HepG2 (cell line): ENCODE results near the gene MRRF. TPM values are rescaled to one million over a fixed set of nuclear protein-coding genes. Genes with fewer than 3 reads are reported as not detected.

Experiments used
- ATF7 ChIP-seq, 2 experiments: fragments of 450-650 bp in 1 of 2; sonication (generic) in 1 of 2; formaldehyde crosslinking in 1 of 2; IDR thresholded peaks; 2 replicates each; pipeline versions ENCODE4 v1.4.0 to v1.6.1; 2016 to 2020; ENCODE audit warnings: antibody characterized with exemption in 1 of 2, mild to moderate bottlenecking in 1 of 2, missing genetic modification reagents in 1 of 2
- LCORL ChIP-seq, 2 experiments: fragments of 450-650 bp in 1 of 2; sonication (generic) in 1 of 2; formaldehyde crosslinking in 1 of 2; IDR thresholded peaks; 2 replicates each; pipeline versions ENCODE4 v1.5.0 to v1.6.1; 2017 to 2020; ENCODE audit warnings: antibody characterized with exemption in 1 of 2, missing genetic modification reagents in 1 of 2
- NFYC ChIP-seq: IDR thresholded peaks from 2 replicates; pipeline ENCODE4 v1.6.1; 2016; ENCODE audit warnings: missing genetic modification reagents, missing compliant biosample characterization
- POLR2G ChIP-seq: fragments of 200-400 bp; formaldehyde crosslinking; IDR thresholded peaks from 2 replicates; pipeline ENCODE4 v1.6.1; 2018; ENCODE audit warnings: mild to moderate bottlenecking, low read depth, low read length, moderate library complexity
- polyA plus RNA-seq, 8 experiments: library from polyadenylated mRNA; depleted of rRNA in 3 of 8; stranded (reverse) in 7 of 8; unstranded in 1 of 8; fragments of >200 nt; fragmentation: Illumina TruSeq in 4 of 8; extraction: Trizol in 4 of 8; gene quantifications; 2 replicates each; pipeline versions ENCODE4 v1.2.1 to v1.2.3, GENCODE V29; 2011 to 2016; ENCODE audit warnings: low read depth in 4 of 8, missing spikeins in 1 of 8, mixed read lengths in 1 of 8; ENCODE audit not compliant: insufficient read depth in 1 of 8
- total RNA-seq, 5 experiments: library from RNA; depleted of rRNA; stranded (reverse); fragments of >200 nt; fragmentation: Illumina TruSeq; extraction: Trizol; gene quantifications; 2 replicates each; pipeline ENCODE4 v1.2.3, GENCODE V29; 2016; ENCODE audit warnings: low read depth in 1 of 5
- TF ChIP-seq, protein P1 (sequence below): sonication (generic); formaldehyde crosslinking; IDR thresholded peaks from 2 replicates; pipeline ENCODE4 v1.9.0; 2022; ENCODE audit warnings: missing genetic modification reagents, mild to moderate bottlenecking, borderline replicate concordance
- TF ChIP-seq, protein P2 (sequence below): sonication (generic); formaldehyde crosslinking; IDR thresholded peaks from 2 replicates; pipeline ENCODE4 v1.5.0; 2020; ENCODE audit warnings: mild to moderate bottlenecking, missing genetic modification reagents
- TF ChIP-seq, protein P3 (sequence below): sonication (generic); formaldehyde crosslinking; IDR thresholded peaks from 2 replicates; pipeline ENCODE4 v1.8.0; 2022; ENCODE audit warnings: missing genetic modification reagents, mild to moderate bottlenecking, borderline replicate concordance
- TF ChIP-seq, protein P4 (sequence below): sonication (generic); formaldehyde crosslinking; IDR thresholded peaks from 2 replicates; pipeline ENCODE4 v1.5.1; 2020; ENCODE audit warnings: mild to moderate bottlenecking, moderate library complexity, missing genetic modification reagents

The MRRF gene
- total and polyA plus RNA-seq, 2 of the 13 experiments (the other 11 are each of a cell fraction or from before 2014, with no cell fraction given) = 37.3 to 44.3 TPM

DNA sequence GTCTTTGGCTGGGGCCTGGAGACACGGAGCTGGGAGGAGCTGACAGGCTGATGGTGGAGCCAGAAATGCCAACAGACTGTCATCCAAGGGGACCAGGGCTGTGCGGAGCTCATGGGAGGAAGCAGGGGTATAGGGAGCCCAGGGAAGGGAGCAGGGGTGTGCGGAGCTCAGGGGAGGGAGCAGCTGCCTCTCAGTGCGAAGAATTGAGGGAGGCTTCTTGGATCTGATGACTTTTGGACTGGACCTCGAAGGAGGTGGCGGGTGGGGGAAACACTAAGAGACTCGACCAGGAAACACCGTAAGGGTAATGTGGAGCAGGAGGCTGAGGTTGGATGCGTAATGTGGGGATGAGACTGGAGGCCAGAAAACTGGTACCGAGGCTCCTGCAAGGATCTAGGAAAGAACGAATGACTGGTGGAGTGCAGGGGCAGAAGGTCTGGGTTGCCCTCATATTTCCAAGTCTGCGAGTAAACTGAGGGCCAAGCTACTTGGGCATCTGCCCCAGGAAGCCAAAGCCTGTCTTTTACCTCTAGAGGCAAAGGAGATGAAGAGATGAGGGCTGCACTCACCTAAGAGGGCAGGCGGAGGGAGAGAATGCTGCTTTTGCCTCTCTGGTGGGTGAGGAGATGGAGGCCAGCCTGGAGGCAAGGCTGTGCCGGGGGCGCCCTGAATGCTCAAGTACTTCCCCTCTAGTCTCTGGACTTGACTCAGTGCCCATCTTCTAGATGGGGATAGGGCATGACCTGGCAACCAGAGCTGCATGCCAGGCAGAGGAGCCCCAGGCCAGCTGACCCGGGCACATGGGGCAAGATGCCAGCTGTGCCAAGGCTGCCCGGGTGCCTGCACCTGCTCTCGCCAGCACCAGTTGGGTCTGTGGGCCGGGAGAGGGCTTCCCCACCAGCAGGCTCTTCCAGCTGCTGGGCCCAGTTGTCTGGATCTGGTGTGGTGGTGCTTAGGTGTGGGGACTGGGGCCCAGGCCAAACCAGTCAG lies 108.5 kb downstream of the MRRF start (continued):
- TF ChIP-seq, protein P1, sequence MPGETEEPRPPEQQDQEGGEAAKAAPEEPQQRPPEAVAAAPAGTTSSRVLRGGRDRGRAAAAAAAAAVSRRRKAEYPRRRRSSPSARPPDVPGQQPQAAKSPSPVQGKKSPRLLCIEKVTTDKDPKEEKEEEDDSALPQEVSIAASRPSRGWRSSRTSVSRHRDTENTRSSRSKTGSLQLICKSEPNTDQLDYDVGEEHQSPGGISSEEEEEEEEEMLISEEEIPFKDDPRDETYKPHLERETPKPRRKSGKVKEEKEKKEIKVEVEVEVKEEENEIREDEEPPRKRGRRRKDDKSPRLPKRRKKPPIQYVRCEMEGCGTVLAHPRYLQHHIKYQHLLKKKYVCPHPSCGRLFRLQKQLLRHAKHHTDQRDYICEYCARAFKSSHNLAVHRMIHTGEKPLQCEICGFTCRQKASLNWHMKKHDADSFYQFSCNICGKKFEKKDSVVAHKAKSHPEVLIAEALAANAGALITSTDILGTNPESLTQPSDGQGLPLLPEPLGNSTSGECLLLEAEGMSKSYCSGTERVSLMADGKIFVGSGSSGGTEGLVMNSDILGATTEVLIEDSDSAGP (CRISPR knock-in tag) = no peak
- TF ChIP-seq NFYC (CRISPR knock-in tag) (no peak), LCORL (IDR thresholded peaks at IDR 0.05) (no peak), LCORL (CRISPR knock-in tag; IDR thresholded peaks at IDR 0.05) (no peak), POLR2G (no peak), ATF7 (IDR thresholded peaks at IDR 0.05) (no peak), ATF7 (CRISPR knock-in tag; IDR thresholded peaks at IDR 0.05) (no peak)
- TF ChIP-seq, protein P2, sequence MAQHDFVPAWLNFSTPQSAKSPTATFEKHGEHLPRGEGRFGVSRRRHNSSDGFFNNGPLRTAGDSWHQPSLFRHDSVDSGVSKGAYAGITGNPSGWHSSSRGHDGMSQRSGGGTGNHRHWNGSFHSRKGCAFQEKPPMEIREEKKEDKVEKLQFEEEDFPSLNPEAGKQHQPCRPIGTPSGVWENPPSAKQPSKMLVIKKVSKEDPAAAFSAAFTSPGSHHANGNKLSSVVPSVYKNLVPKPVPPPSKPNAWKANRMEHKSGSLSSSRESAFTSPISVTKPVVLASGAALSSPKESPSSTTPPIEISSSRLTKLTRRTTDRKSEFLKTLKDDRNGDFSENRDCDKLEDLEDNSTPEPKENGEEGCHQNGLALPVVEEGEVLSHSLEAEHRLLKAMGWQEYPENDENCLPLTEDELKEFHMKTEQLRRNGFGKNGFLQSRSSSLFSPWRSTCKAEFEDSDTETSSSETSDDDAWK (CRISPR knock-in tag) = no peak
- TF ChIP-seq, protein P3, sequence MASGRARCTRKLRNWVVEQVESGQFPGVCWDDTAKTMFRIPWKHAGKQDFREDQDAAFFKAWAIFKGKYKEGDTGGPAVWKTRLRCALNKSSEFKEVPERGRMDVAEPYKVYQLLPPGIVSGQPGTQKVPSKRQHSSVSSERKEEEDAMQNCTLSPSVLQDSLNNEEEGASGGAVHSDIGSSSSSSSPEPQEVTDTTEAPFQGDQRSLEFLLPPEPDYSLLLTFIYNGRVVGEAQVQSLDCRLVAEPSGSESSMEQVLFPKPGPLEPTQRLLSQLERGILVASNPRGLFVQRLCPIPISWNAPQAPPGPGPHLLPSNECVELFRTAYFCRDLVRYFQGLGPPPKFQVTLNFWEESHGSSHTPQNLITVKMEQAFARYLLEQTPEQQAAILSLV (CRISPR knock-in tag) = no peak
- TF ChIP-seq, protein P4, sequence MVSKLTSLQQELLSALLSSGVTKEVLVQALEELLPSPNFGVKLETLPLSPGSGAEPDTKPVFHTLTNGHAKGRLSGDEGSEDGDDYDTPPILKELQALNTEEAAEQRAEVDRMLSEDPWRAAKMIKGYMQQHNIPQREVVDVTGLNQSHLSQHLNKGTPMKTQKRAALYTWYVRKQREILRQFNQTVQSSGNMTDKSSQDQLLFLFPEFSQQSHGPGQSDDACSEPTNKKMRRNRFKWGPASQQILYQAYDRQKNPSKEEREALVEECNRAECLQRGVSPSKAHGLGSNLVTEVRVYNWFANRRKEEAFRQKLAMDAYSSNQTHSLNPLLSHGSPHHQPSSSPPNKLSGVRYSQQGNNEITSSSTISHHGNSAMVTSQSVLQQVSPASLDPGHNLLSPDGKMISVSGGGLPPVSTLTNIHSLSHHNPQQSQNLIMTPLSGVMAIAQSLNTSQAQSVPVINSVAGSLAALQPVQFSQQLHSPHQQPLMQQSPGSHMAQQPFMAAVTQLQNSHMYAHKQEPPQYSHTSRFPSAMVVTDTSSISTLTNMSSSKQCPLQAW (CRISPR knock-in tag) = no peak
